ENCODE measurements around the gene NDUFA8.

Gene NDUFA8

GRCh38 chr9:122204055-122204454, 44.5 kb upstream of the NDUFA8 start:
- H3K27ac Mint-ChIP-seq = no peak overlapping the region
- H3K27me3 Mint-ChIP-seq (ENCODE audit: low read depth, poor library complexity) = peaks cover 30% of the 10 kb centered on the region
- no peak for TF ChIP-seq CTCF (IDR thresholded peaks at IDR 0.05)
- H3K9me3 Mint-ChIP-seq = no peaks in the 10 kb centered on the region
- no peak for DNase-seq
- no peak overlapping the region for H3K4me3 Mint-ChIP-seq
- H3K36me3 Mint-ChIP-seq (ENCODE audit: low read depth) = no peaks in the 10 kb centered on the region
- peaks cover 7% of the 10 kb centered on the region for H3K4me1 Mint-ChIP-seq

- TF ChIP-seq CTCF (IDR thresholded peaks at IDR 0.05) = no peak
- Mint-ChIP-seq H3K4me3 (no peak overlapping the region), H3K36me3 (ENCODE audit: low read depth) (no peaks in the 10 kb centered on the region), H3K27ac (no peak overlapping the region), H3K27me3 (ENCODE audit: low read depth, poor library complexity) (peaks cover 33% of the 10 kb centered on the region), H3K4me1 (peaks cover 14% of the 10 kb centered on the region), H3K9me3 (no peaks in the 10 kb centered on the region)
- no peak for DNase-seq
These were observed 42.5 kb upstream of the NDUFA8 start for GRCh38 chr9:122202111-122202510.

- H3K4me3 Mint-ChIP-seq = no peak overlapping the region
- H3K4me1 Mint-ChIP-seq = peaks cover 11% of the 10 kb centered on the region
- H3K36me3 Mint-ChIP-seq (ENCODE audit: low read depth) = no peaks in the 10 kb centered on the region
These were observed 42.1 kb upstream of the NDUFA8 start for GRCh38 chr9:122201641-122202040.

GRCh38 chr9:122200960-122201595, 41.5 kb upstream of the NDUFA8 start:
- Mint-ChIP-seq H3K9me3 (no peaks in the 10 kb centered on the region), H3K27me3 (ENCODE audit: low read depth, poor library complexity) (peaks cover 36% of the 10 kb centered on the region), H3K4me1 (peaks cover 11% of the 10 kb centered on the region), H3K4me3 (no peak overlapping the region), H3K36me3 (ENCODE audit: low read depth) (no peaks in the 10 kb centered on the region), H3K27ac (no peak overlapping the region)
- no peak for TF ChIP-seq CTCF (IDR thresholded peaks at IDR 0.05)
- DNase-seq = no peak

More at GRCh38 chr9:122201641-122202040, 42.1 kb upstream of the NDUFA8 start:
- Mint-ChIP-seq H3K9me3 (no peaks in the 10 kb centered on the region), H3K27ac (no peak overlapping the region), H3K27me3 (ENCODE audit: low read depth, poor library complexity) (peaks cover 33% of the 10 kb centered on the region)
- DNase-seq = no peak
- TF ChIP-seq CTCF (IDR thresholded peaks at IDR 0.05) = no peak

GRCh38 chr9:122197882-122198281, 38.3 kb upstream of the NDUFA8 start:
- Mint-ChIP-seq H3K36me3 (ENCODE audit: low read depth) (no peaks in the 10 kb centered on the region), H3K4me1 (peaks cover 14% of the 10 kb centered on the region), H3K4me3 (no peak overlapping the region), H3K27ac (no peak overlapping the region), H3K9me3 (no peaks in the 10 kb centered on the region), H3K27me3 (ENCODE audit: low read depth, poor library complexity) (peaks cover 39% of the 10 kb centered on the region)
- DNase-seq = no peak
- TF ChIP-seq CTCF (IDR thresholded peaks at IDR 0.05) = no peak

GRCh38 chr9:122197426-122197825, 37.8 kb upstream of the NDUFA8 start:
- H3K4me1 Mint-ChIP-seq = peaks cover 19% of the 10 kb centered on the region

More at GRCh38 chr9:122197426-122197825, 37.8 kb upstream of the NDUFA8 start:
- no peak for TF ChIP-seq CTCF (IDR thresholded peaks at IDR 0.05)
- Mint-ChIP-seq H3K27me3 (ENCODE audit: low read depth, poor library complexity) (peaks cover 38% of the 10 kb centered on the region), H3K4me3 (no peak overlapping the region), H3K27ac (no peak overlapping the region), H3K9me3 (no peaks in the 10 kb centered on the region), H3K36me3 (ENCODE audit: low read depth) (no peaks in the 10 kb centered on the region)
- no peak for DNase-seq

Data from nephron progenitor cell (in vitro differentiated cells).